NCI-H510A treated with DMSO at 0.1 percent for 48 hours (cell line): Measurements from ENCODE around the gene CD320.
"Not testable (repeated sequence)": the region's sequence is repeated elsewhere in the genome, so short reads cannot be mapped to it uniquely, and the experiment has no call there.

Source experiments
- DNase-seq: peaks from one replicate; lab custom pipeline; 2025; lab: John Stamatoyannopoulos, UW

The CD320 gene

GRCh38 chr19:8308891-8309291 is 733 bp upstream of the CD320 start:
- no peak for DNase-seq

GRCh38 chr19:8307400-8307964 is 676 bp downstream of the CD320 start:
- peak; percentile 25 for DNase-seq

GRCh38 chr19:8306235-8307054 is 1.7 kb downstream of the CD320 start:
- no peak for DNase-seq

- no peak for DNase-seq
These were observed 2.4 kb downstream of the CD320 start for GRCh38 chr19:8305798-8306197.

- no peak for DNase-seq
These were observed 3.1 kb downstream of the CD320 start for GRCh38 chr19:8304841-8305621.

GRCh38 chr19:8302734-8303133 is 5.4 kb downstream of the CD320 start:
- DNase-seq = no peak

GRCh38 chr19:8302357-8302691 is 5.8 kb downstream of the CD320 start:
- no peak for DNase-seq

- DNase-seq = not testable (repeated sequence)
These were observed 16.8 kb downstream of the CD320 start for GRCh38 chr19:8291337-8291736.

GRCh38 chr19:8276508-8276907 is 31.6 kb downstream of the CD320 start:
- DNase-seq = not testable (repeated sequence)

GRCh38 chr19:8269724-8270123 is 38.4 kb downstream of the CD320 start:
- DNase-seq = no peak

GRCh38 chr19:8265872-8266271 is 42.3 kb downstream of the CD320 start:
- DNase-seq = no peak

GRCh38 chr19:8264248-8264647 is 43.9 kb downstream of the CD320 start:
- DNase-seq = not testable (repeated sequence)

GRCh38 chr19:8262431-8262830 is 45.7 kb downstream of the CD320 start:
- no peak for DNase-seq

- no peak for DNase-seq
These were observed 46.3 kb downstream of the CD320 start for GRCh38 chr19:8261881-8262280.

- no peak for DNase-seq
These were observed 46.8 kb downstream of the CD320 start for GRCh38 chr19:8261347-8261746.

- DNase-seq = no peak
These were observed 48.3 kb downstream of the CD320 start for GRCh38 chr19:8259922-8260247.

- DNase-seq = no peak
These were observed 48.8 kb downstream of the CD320 start for GRCh38 chr19:8259142-8259921.

- no peak for DNase-seq
These were observed 51.1 kb downstream of the CD320 start for GRCh38 chr19:8257052-8257443.

GRCh38 chr19:8256276-8257051 is 51.7 kb downstream of the CD320 start:
- no peak for DNase-seq

GRCh38 chr19:8255426-8256125 is 52.6 kb downstream of the CD320 start:
- no peak for DNase-seq
